ENCODE measurements around the gene ASIC2. TPM values are rescaled to one million over a fixed set of nuclear protein-coding genes. Genes with fewer than 3 reads are reported as not detected.

Gene ASIC2
- polyA plus RNA-seq, 3 donors, result 0.10 TPM; not detected in 2

DNA sequence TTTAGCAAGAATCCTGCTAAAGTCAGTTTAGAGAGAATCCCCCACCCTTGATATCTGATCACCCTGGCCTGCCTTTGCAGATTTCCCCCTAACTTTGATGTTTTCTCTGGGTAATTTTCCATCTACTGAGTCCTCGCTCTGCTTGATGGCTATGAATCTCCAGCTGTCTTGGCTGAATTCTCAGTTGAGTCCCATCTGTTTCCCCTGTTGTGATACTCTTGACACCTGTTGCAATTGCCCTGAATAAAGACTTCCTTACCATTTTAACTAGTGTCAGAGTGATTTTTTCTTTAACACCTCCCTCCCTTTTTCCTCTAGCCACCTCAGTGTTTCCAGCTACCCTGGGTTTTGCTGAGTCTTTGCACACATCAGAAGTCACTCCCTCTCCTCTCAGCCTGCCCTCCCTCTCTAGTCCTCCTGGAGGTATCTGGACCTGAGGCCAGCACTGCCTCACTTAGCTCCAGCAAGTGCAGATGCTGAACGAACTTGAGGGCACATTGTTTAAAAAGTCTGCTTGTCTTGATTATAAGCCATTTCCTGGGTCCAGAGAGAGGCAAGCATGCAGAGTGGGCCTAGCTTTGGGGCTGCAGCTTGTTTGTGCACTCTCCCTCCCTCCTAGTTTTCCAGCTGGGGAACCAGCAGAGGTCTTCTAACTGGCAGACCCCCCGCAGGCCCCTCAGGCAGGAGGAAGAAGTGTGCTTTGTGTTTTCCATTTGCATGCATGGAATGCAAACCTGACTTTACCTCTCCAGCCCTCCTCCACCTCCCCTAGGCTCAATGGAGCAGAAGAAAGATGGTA lies 268.2 kb downstream of the ASIC2 start:
- WGBS, 3 donors, result 68 to 73% (median 70%) methylated on average over 3 of the region's 3 CpGs
- no peak overlapping the region for H3K27ac ChIP-seq (ENCODE audit: low read depth, low read length)

DNA sequence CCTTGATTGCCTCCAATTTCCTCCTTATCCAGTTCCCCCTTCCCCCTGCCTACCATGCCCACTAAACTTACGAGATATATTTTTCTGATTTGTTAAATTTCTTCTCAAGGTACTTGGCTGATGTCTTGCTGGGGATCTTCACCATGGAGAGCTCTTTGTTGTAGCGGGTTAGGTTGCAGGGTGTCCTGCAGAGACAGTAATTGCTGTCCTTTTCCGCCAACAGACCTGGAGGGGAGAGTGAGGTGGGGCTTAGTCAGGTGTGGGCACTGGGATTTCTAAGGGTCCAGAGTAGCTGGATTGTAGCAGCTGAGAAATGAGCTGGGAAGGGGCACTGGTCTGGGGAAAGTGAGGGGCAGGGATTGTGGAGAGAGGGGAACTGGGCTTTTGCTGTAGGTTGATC lies 269.3 kb downstream of the ASIC2 start:
- WGBS, 3 donors, result 81 to 89% (median 86%) methylated on average over 3 of the region's 3 CpGs
- no peak overlapping the region for H3K27ac ChIP-seq (ENCODE audit: low read depth, low read length)

DNA sequence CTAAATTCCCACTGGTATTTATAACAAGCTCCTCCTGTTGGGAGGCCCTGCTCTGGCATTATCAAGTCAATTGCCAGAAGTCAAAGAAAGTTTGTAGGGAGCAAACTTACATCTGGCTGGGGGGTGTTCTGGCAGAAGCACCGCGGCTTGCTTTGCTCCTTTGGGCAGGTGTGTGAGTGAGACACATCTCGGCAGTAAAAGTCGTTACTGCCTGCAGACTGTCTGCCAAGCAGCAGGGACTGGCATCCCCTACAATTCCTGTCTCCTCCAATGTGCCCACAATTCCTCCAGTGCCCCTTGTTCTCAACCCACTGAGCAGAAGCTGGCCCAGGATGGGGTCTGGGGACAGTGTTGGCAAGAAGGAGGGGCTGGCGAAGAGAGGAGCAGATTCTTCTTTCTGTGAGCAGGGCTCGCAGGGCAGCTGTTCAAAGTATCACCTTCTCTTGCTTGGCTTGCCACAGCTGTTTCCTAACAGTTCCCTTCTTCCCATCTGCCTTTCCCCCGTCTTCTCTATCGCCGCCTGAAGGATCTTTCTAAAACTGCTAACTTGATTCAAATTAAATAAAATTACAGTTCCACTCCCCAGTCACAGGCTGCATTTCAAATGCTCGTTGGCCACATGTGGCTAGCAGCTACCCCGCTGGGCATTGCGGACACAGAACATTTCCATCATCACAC lies 271.2 kb downstream of the ASIC2 start:
- 59 to 71% (median 66%) methylated on average over 12 of the region's 12 CpGs for WGBS, 3 donors
- H3K27ac ChIP-seq (ENCODE audit: low read depth, low read length), result no peak overlapping the region

DNA sequence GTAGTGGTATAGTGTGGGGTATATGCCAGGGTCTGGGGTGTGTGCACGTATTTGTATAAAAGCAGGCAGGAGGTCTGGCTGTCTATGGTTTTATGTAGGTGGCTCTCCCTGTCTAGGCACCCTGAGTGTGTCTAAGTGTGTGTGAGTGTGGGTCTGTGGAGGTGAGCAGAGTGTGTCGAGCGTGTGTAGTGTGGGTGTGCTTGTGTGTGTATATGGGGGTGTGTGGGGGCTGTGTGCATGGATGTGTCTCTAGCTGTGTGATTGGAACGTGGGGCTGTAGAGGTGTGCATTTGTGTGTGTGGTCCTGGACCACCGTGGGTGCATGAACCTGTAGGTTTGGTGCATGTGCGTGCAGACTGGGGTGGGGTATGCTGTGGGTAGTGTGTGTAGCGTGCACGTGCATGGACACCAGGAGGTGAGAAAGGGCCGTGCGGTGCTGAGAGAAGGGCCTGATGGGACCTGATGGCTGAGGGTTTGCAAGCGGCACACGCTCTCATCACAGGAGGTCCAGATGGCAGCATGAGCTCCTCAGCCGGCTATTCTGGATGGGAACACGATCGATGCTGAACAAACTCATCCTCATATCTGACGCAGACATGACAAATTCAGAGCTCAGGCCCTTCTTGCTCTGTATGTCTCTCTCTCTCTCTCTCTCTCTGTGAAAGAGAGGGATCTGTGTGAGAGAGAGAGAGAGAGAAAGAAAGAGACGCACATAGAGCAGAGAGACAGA lies 273.8 kb downstream of the ASIC2 start:
- WGBS, 3 donors, result 87 to 90% (median 89%) methylated on average over 17 of the region's 17 CpGs
- no peak overlapping the region for H3K27ac ChIP-seq (ENCODE audit: low read depth, low read length)

GRCh38 chr17:33017366-33017765 lies 275.7 kb downstream of the ASIC2 start:
- no peak overlapping the region for H3K27ac ChIP-seq (ENCODE audit: low read depth, low read length)
- 90 to 92% (median 92%) methylated on average over 5 of the region's 5 CpGs for WGBS, 3 donors

- 73 to 86% (median 83%) methylated on average over 6 of the region's 6 CpGs for WGBS, 3 donors
Measured at GRCh38 chr17:33016920-33017319, 276.2 kb downstream of the ASIC2 start.

DNA sequence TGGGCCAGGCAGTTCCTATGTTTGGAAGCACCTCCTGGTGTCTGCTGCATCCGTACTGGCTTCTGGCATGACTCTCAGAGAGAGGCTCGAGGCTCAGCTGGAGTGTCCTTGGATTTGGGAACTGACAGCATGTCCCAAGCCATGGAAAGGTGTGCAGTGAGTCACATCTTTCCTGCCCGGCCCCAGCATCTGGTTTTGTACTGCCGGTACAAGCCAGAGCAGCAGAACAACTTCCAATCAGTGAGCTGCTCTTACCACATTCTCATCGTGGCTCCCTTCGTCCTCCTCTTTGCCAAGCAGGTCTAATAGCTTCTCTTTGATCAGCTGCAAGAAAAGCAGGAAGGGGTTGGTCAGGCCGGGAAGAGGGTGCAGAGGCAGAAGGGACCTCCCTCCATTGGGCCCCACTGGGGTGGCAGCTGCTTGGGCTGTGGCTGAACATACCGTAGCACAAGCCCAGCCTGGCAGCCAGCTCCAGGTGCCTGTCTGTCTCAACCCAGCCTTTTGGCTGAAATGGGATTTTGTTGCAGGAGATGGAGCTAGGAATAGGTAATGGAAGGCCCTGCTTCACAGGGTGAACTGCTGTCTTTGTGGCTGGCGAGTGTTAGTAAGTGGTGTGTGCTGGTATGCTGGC lies 277.3 kb downstream of the ASIC2 start:
- WGBS, 3 donors, result 68 to 78% (median 77%) methylated on average over 9 of the region's 9 CpGs
- no peak overlapping the region for H3K27ac ChIP-seq (ENCODE audit: low read depth, low read length)

More at GRCh38 chr17:33016920-33017319, 276.2 kb downstream of the ASIC2 start:
- H3K27ac ChIP-seq (ENCODE audit: low read depth, low read length), result no peak overlapping the region

GRCh38 chr17:33014751-33015150 lies 278.3 kb downstream of the ASIC2 start:
- WGBS, 3 donors, result 27 to 61% (median 59%) methylated on average over 7 of the region's 7 CpGs
- H3K27ac ChIP-seq (ENCODE audit: low read depth, low read length), result no peak overlapping the region

- 86 to 91% (median 89%) methylated on average over 18 of the region's 18 CpGs for WGBS, 3 donors
Measured at GRCh38 chr17:33013596-33014375, 279.3 kb downstream of the ASIC2 start.

GRCh38 chr17:33012522-33013033 lies 280.5 kb downstream of the ASIC2 start:
- H3K27ac ChIP-seq (ENCODE audit: low read depth, low read length), result no peak overlapping the region
- 72 to 81% (median 77%) methylated on average over 8 of the region's 8 CpGs for WGBS, 3 donors

More at GRCh38 chr17:33013596-33014375, 279.3 kb downstream of the ASIC2 start:
- no peak overlapping the region for H3K27ac ChIP-seq (ENCODE audit: low read depth, low read length)

GRCh38 chr17:33009636-33010035 lies 283.5 kb downstream of the ASIC2 start:
- H3K27ac ChIP-seq (ENCODE audit: low read depth, low read length), result no peak overlapping the region
- WGBS, 3 donors, result 86 to 88% (median 87%) methylated on average over 9 of the region's 9 CpGs

GRCh38 chr17:33007186-33007585 lies 285.9 kb downstream of the ASIC2 start:
- WGBS, 3 donors, result 81 to 83% (median 82%) methylated on average over 7 of the region's 7 CpGs
- no peak overlapping the region for H3K27ac ChIP-seq (ENCODE audit: low read depth, low read length)

DNA sequence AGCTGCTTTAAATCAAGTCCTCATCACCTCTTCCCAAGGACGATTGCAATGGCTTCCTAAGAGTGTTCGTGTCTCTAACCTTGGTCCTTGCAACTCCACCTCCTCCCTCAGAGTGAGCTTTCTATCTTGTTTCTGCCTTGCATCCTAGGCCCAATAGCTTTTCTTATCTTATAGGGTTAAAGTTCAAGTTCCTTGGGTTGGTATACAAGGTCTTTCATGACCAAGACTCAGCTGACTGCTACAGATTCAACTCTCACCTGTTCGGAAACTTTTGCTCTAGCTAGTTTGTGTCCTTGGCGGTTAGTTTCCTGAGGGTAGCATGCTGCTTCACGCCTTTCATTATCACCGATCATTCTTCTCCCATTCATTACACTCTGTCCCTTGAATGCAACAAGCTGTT lies 290.8 kb downstream of the ASIC2 start:
- 59 to 87% (median 84%) methylated on average over 6 of the region's 6 CpGs for WGBS, 3 donors
- no peak overlapping the region for H3K27ac ChIP-seq (ENCODE audit: low read depth, low read length)

DNA sequence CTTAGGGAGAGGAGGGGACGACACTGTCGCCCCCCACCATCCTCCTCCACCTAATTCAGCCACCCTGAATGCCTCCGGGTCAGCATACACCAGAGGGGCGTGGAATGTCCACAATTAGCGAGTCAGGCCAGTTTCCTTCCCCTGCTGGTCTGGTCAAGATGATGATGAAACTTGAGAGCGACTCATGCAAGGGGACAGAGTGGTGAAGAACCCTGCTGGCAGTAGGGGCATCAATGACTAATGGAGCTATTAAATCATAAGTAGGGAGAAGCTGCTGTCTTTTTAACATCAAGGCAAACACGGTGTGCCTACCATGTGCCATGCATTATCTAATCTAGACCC lies 294.2 kb downstream of the ASIC2 start:
- H3K27ac ChIP-seq (ENCODE audit: low read depth, low read length), result no peak overlapping the region

DNA sequence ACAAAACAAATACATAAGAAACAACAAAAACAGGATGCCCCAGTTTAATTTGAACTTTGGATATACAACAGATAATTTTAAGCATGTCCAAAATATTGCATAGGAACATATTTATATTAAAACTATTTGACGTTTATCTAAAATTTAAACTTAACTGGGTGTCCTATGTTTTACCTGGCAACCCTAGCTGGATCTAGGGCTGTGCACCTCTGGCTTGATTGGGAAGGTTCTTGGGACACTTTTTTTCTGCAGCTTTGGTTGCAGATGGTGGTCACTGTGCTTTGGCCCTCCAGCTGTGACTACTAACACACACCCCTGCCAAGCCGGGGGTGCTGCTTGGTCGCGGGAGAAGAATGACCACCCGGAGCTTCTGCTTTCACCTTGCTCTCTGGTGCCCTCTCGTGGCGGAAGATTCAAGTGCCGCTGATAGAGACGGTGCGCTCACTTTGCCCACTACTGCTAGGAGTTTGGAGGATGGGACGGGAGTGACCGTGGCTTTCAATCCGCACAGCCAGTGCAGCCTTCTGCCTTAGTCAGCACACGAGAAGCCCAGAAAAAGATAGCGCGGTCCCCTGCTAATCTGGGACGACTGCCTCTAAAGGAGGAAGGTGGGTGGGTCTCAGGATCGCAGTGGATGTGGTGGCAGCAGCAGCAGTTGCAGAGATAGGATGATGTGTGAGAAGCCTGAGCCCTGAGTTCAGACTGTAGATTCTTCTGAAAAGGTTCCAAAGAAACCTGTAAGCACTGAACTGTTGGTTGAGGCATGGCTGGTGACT lies 294.8 kb downstream of the ASIC2 start:
- no peak overlapping the region for H3K27ac ChIP-seq (ENCODE audit: low read depth, low read length)
- WGBS, 3 donors, result 3 to 5% (median 5%) methylated on average over 18 of the region's 18 CpGs

More for the DNA sequence above, 294.2 kb downstream of the ASIC2 start:
- 42 to 50% (median 47%) methylated on average over 7 of the region's 7 CpGs for WGBS, 3 donors

- 63 to 83% (median 78%) methylated on average over 13 to 14 of the region's 14 CpGs for WGBS, 3 donors
- no peak overlapping the region for H3K27ac ChIP-seq (ENCODE audit: low read depth, low read length)
Measured at GRCh38 chr17:32995416-32996045, 297.6 kb downstream of the ASIC2 start.

DNA sequence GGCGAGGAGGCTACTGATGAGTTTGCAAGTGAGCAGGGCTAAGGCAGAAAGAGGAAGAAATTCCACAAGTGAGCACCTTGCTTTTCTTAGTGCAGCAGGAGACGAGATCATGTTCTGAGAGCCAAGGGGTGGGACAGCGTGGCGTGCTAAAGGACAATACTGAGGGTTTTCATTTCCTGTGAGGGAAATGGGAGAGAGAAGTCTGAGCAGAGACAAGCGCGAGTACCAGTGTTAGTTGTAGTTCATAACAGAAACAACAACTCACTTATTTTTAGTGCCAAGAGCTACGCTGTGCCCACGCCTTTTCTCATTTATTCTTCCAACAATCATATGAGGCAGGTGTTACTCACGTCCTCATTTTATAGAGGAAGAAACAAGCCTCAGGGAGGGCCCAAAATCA lies 299.1 kb downstream of the ASIC2 start:
- WGBS, 3 donors, result 49 to 80% (median 58%) methylated on average over 9 of the region's 9 CpGs

More for the DNA sequence above, 299.1 kb downstream of the ASIC2 start:
- no peak overlapping the region for H3K27ac ChIP-seq (ENCODE audit: low read depth, low read length)
